SK-N-DZ (cell line): ENCODE results near the gene YJU2.

ENCODE experiments used
- DNase-seq: peaks from one replicate; pipeline ENCODE4 v3.0.0-alpha.2; 2015; ENCODE audit warnings: low spot score

YJU2 gene

GRCh38 chr19:4297901-4298809 is 51.3 kb downstream of the YJU2 start:
- DNase-seq = peak; percentile 36

GRCh38 chr19:4298810-4299550 is 52.1 kb downstream of the YJU2 start:
- no peak for DNase-seq

- no peak for DNase-seq
Observed at GRCh38 chr19:4300589-4300988, 53.7 kb downstream of the YJU2 start.

GRCh38 chr19:4301590-4302242 is 54.8 kb downstream of the YJU2 start:
- DNase-seq = peak; percentile 57

DNA sequence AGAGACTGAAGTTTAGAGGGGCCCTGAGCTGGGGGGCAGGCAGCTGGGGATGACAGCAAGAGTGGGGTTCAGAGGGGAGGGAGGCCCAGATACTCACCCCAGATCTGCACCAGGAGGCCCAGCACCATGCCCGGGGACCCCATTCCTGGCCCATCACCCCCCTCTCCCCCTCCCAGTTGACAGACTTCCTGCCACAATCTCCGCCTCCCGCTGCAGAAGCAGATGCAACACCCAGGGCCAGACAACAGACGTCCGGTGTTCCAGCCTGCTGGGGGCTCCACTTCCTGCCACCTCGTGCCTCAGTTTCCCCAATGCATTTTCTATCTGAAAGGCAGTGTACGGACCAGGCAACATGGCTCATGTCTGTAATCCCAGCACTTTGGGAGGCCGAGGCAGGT is 55.4 kb downstream of the YJU2 start, which contains the start of gene TMIGD2:
TMIGD2 (minus strand) TSS at position 147 of the 398 bp plus-strand sequence; CDS start at position 143, 4 bp downstream.
- DNase-seq = no peak

DNA sequence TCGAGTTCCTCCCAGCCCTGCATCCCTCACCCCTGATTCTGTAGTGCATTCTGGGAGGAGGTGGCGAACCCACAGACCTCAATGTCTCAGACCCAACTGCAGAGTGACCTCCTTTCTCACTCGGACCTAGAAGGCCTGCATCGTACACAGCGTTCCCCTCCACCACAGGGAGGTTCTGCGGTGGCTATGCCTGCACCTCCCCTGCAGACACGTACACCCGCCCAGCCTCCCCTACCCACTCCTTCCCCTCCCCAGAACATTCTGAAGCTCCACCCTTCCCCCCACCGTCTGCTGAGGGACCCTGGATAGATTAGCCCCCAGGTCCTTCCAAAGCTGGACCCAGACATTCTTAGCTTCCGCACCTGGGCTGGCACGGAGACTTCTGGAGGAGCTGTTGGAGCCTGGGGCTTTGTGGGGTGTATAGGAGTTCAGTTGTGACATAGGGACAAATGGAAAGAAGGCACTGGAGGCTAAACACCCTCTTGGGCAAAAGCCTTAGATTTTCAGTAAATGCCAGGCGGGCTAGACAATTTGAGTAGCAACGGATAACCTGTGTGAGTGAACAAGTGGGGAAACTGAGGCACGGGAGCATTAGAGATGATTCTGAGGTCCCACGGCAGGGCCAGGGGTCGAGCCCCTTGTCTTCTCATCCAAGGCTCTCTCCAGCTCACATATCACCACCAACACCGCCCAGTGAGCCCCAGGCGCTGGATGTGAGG is 57.1 kb downstream of the YJU2 start:
- DNase-seq = no peak

GRCh38 chr19:4304538-4305256 is 57.8 kb downstream of the YJU2 start, which contains the start of gene FSD1:
FSD1 (plus strand) TSS chr19:4304598; CDS start chr19:4304747, 149 bp downstream.
- DNase-seq = peak; percentile 74

DNA sequence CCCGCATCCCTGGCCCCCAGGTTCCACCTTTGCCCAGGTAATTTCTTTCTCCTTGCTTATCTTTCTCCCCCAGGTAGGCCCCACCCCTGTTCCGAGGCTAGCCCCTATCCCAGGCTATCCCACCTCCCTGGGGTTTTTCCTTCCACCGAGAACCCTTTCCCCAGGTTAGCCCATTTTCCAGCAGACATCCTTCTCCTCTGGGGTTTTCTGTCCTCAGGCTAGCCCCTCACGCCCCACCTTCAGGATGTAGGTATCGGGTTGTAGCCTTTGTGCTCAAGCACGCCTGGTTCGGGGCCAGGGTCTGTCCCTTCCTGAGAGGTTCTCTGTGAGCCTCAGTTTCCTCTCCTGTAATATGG is 58.4 kb downstream of the YJU2 start:
- no peak for DNase-seq

DNA sequence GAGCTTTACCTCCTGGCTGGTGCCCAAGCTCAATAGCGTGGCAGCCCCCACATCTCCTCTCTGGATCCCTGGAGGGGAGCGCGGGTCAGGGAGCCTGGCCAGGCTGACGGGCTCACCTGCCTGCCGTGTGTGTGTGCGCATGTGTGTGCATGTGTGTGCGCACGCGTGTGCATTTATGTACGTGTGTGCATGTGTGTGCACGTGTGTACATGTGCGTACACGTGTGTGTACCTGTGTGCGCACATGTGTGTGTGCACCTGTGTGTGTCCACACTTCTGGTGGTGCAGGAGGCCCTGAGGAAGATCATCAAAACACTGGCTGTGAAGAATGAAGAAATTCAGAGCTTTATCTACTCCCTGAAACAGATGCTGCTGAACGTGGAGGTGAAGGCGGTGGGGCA is 58.8 kb downstream of the YJU2 start:
- DNase-seq = no peak

GRCh38 chr19:4310247-4311121 is 63.6 kb downstream of the YJU2 start:
- DNase-seq = no peak

- no peak for DNase-seq
Observed at GRCh38 chr19:4313847-4314490, 67.1 kb downstream of the YJU2 start.

DNA sequence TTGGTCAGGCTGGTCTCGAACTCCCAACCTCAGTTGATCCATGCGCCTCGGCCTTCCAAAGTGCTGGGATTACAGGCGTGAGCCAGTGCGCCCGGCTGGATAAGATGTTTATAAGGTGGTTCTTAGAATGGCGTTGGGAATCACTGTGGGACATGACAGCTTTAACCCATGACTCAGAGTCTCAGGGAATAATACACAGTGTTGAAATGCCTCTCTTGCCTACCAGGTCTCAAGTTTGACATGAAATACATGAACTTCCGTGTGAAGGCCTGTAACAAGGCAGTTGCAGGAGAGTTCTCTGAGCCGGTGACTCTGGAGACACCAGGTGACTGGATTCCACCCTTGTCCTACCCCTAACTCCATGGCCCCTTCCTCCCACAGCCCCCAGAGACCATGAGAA is 70.1 kb downstream of the YJU2 start:
- DNase-seq = no peak

- no peak for DNase-seq
Observed at GRCh38 chr19:4318460-4318859, 71.6 kb downstream of the YJU2 start.
